IMR-90 (cell line): ENCODE measurements around the gene MCAM. TPM values are rescaled to one million over a fixed set of nuclear protein-coding genes. Genes with fewer than 3 reads are reported as not detected.

Source experiments
- ATAC-seq: fragments of 200-7000 bp; cut with Tn5 transposase; 2 replicates; pipeline ENCODE4 v1.9.1; 2020; ENCODE audit warnings: low read depth, mild to moderate bottlenecking, moderate library complexity
- BruUV-seq: library from RNA; stranded (reverse); fragments of 400-500 nt; replicated peaks from 2 replicates; lab custom pipeline; 2021; lab: Mats Ljungman, UMichigan
- CTCF ChIA-PET: fragments of 300-600 bp; formaldehyde crosslinking; extraction: SDS; loops from one replicate; lab custom pipeline; 2021; ENCODE audit warnings: antibody characterized with exemption; lab: Yijun Ruan, JAX
- POLR2A ChIA-PET: fragments of 300-600 bp; sonication (Branson Sonifier 250); formaldehyde crosslinking; loops from one replicate; lab custom pipeline; 2022; ENCODE audit warnings: antibody characterized with exemption; ENCODE audit not compliant: unreplicated experiment; lab: Charles Lee
- DNase-seq: peaks from one replicate; pipeline ENCODE4 v3.0.0; 2013
- H2AFZ ChIP-seq: replicated peaks from 2 replicates; pipeline ENCODE3; 2013; ENCODE audit warnings: low read length, mild to moderate bottlenecking; ENCODE audit not compliant: poor library complexity
- H2AK5ac ChIP-seq: 2 replicates; pipeline ENCODE4 v1.6.1; 2013; ENCODE audit warnings: low read depth, low read length, inconsistent platforms
- H2AK9ac ChIP-seq: replicated peaks from 2 replicates; pipeline ENCODE3; 2013; ENCODE audit warnings: mild to moderate bottlenecking, low read depth, low read length, moderate library complexity; ENCODE audit not compliant: poor library complexity
- H2BK120ac ChIP-seq: 2 replicates; pipeline ENCODE4 v1.6.1; 2013; ENCODE audit warnings: low read depth, low read length, inconsistent platforms
- H2BK15ac ChIP-seq: 3 replicates; pipeline ENCODE4 v1.6.1; 2013; ENCODE audit warnings: low read depth, low read length, inconsistent platforms
- H2BK20ac ChIP-seq: 2 replicates; pipeline ENCODE4 v1.6.1; 2013; ENCODE audit warnings: low read depth, mild to moderate bottlenecking, inconsistent platforms, low read length, moderate library complexity
- H2BK5ac ChIP-seq: 2 replicates; pipeline ENCODE4 v1.6.1; 2013; ENCODE audit warnings: mild to moderate bottlenecking, low read depth, low read length, inconsistent platforms; ENCODE audit not compliant: poor library complexity, severe bottlenecking
- H3K14ac ChIP-seq: replicated peaks from 2 replicates; pipeline ENCODE4 v1.6.1; 2013; ENCODE audit warnings: low read depth, low read length, inconsistent platforms
- H3K18ac ChIP-seq: 2 replicates; pipeline ENCODE4 v1.6.1; 2013; ENCODE audit warnings: low read depth, low read length, control low read depth
- H3K23ac ChIP-seq: 2 replicates; pipeline ENCODE4 v1.6.1; 2013; ENCODE audit warnings: low read depth, low read length, inconsistent platforms
- H3K27ac ChIP-seq: 2 replicates; pipeline ENCODE4 v1.5.1; 2013; ENCODE audit warnings: mild to moderate bottlenecking, control low read depth, low read length; ENCODE audit not compliant: insufficient read depth
- H3K27me3 ChIP-seq: 2 replicates; pipeline ENCODE4 v1.6.1; 2013; ENCODE audit warnings: low read length; ENCODE audit not compliant: control insufficient read depth, insufficient read depth
- H3K36me3 ChIP-seq: 2 replicates; pipeline ENCODE4 v1.6.1; 2013; ENCODE audit warnings: low read length, mixed read lengths; ENCODE audit not compliant: control insufficient read depth, insufficient read depth
- H3K4ac ChIP-seq: 2 replicates; pipeline ENCODE4 v1.6.1; 2013; ENCODE audit warnings: low read depth, low read length, inconsistent platforms
- H3K4me1 ChIP-seq: 2 replicates; pipeline ENCODE4 v1.6.1; 2013; ENCODE audit warnings: low read length, mixed read lengths; ENCODE audit not compliant: control insufficient read depth, insufficient read depth
- H3K4me2 ChIP-seq: 2 replicates; pipeline ENCODE4 v1.6.1; 2013; ENCODE audit warnings: low read depth, mild to moderate bottlenecking, control low read depth, low read length, moderate library complexity
- H3K4me3 ChIP-seq: 2 replicates; pipeline ENCODE4 v1.5.1; 2013; ENCODE audit warnings: low read depth, mild to moderate bottlenecking, control low read depth, low read length, moderate library complexity; ENCODE audit not compliant: insufficient read depth
- H3K56ac ChIP-seq: 2 replicates; pipeline ENCODE4 v1.6.1; 2013; ENCODE audit warnings: low read length, inconsistent platforms; ENCODE audit not compliant: insufficient read depth; ENCODE audit errors: extremely low read depth
- H3K79me1 ChIP-seq, 2 experiments: 2 replicates each; pipeline ENCODE4 v1.6.1; 2013; ENCODE audit warnings: low read length in 2 of 2, inconsistent platforms in 1 of 2, low read depth in 1 of 2
- H3K9ac ChIP-seq: 2 replicates; pipeline ENCODE4 v1.6.1; 2013; ENCODE audit warnings: low read depth, low read length, control low read depth
- H3K9me1 ChIP-seq: 2 replicates; pipeline ENCODE4 v1.6.1; 2013; ENCODE audit warnings: low read length, inconsistent platforms; ENCODE audit not compliant: insufficient read depth
- H3K9me3 ChIP-seq: 2 replicates; pipeline ENCODE4 v1.6.1; 2013; ENCODE audit warnings: low read length; ENCODE audit not compliant: control insufficient read depth, insufficient read depth
- H4K20me1 ChIP-seq: 2 replicates; pipeline ENCODE4 v1.6.1; 2013; ENCODE audit warnings: low read length, inconsistent platforms; ENCODE audit not compliant: insufficient read depth
- H4K5ac ChIP-seq: 2 replicates; pipeline ENCODE4 v1.6.1; 2013; ENCODE audit warnings: mild to moderate bottlenecking, low read depth, low read length, control low read depth
- H4K8ac ChIP-seq, 2 experiments: 2 replicates each; pipeline ENCODE4 v1.6.1; 2013; ENCODE audit warnings: low read depth in 2 of 2, low read length in 2 of 2, control low read depth in 1 of 2, inconsistent platforms in 1 of 2
- H4K91ac ChIP-seq: 2 replicates; pipeline ENCODE4 v1.6.1; 2013; ENCODE audit warnings: low read depth, low read length, inconsistent platforms; ENCODE audit not compliant: insufficient read depth
- BHLHE40 ChIP-seq: fragments of 150-350 bp; IDR thresholded peaks from 2 replicates; pipeline ENCODE4 v1.6.1; 2016; ENCODE audit warnings: mild to moderate bottlenecking, low read depth, low read length
- CEBPB ChIP-seq: IDR thresholded peaks from 2 replicates; pipeline ENCODE4 v1.6.1; 2012; ENCODE audit warnings: low read depth, low read length, improper control_type of control experiment
- CHD1 ChIP-seq: IDR thresholded peaks from 2 replicates; pipeline ENCODE4 v1.6.1; 2012; ENCODE audit warnings: low read depth, low read length, improper control_type of control experiment
- FOS ChIP-seq: fragments of 150-350 bp; IDR thresholded peaks from 2 replicates; pipeline ENCODE4 v1.6.1; 2016; ENCODE audit warnings: low read depth, low read length
- MAFK ChIP-seq: IDR thresholded peaks from 2 replicates; pipeline ENCODE4 v1.6.1; 2012; ENCODE audit warnings: low read depth, low read length, improper control_type of control experiment
- MAZ ChIP-seq: IDR thresholded peaks from 2 replicates; pipeline ENCODE4 v1.6.1; 2012; ENCODE audit warnings: low read depth, mild to moderate bottlenecking, low read length, improper control_type of control experiment, moderate library complexity, borderline replicate concordance
- MXI1 ChIP-seq: IDR thresholded peaks from 2 replicates; pipeline ENCODE4 v1.6.1; 2012; ENCODE audit warnings: low read depth, mild to moderate bottlenecking, low read length, moderate library complexity, borderline replicate concordance
- NFE2L2 ChIP-seq: fragments of 150-350 bp; IDR thresholded peaks from 2 replicates; pipeline ENCODE4 v1.6.1; 2016; ENCODE audit warnings: low read depth, mild to moderate bottlenecking, low read length
- POLR2A ChIP-seq: IDR thresholded peaks from 2 replicates; pipeline ENCODE4 v1.6.1; 2012; ENCODE audit warnings: mild to moderate bottlenecking, low read depth, low read length
- RAD21 ChIP-seq: IDR thresholded peaks from 2 replicates; pipeline ENCODE4 v1.6.1; 2012; ENCODE audit warnings: low read length, improper control_type of control experiment
- RCOR1 ChIP-seq: IDR thresholded peaks from 2 replicates; pipeline ENCODE4 v1.6.1; 2012; ENCODE audit warnings: mild to moderate bottlenecking, low read length, improper control_type of control experiment; ENCODE audit not compliant: insufficient replicate concordance
- RFX5 ChIP-seq: IDR thresholded peaks from 2 replicates; pipeline ENCODE4 v1.8.0; 2012; ENCODE audit warnings: low read depth, mild to moderate bottlenecking, low read length, moderate library complexity
- SMC3 ChIP-seq: fragments of 150-350 bp; IDR thresholded peaks from 2 replicates; pipeline ENCODE4 v1.6.1; 2016; ENCODE audit warnings: low read depth, mild to moderate bottlenecking, antibody characterized with exemption, low read length, moderate library complexity
- USF2 ChIP-seq: fragments of 150-350 bp; IDR thresholded peaks from 2 replicates; pipeline ENCODE4 v1.6.1; 2017; ENCODE audit warnings: mild to moderate bottlenecking, antibody characterized with exemption, low read length, low read depth
- WGBS, 2 experiments: methylation state at CpG; one replicate each; pipeline versions ENCODE4 v1.1.5 to v1.1.7; 2013; ENCODE audit warnings: missing lambda C conversion rate in 2 of 2; ENCODE audit not compliant: insufficient read length in 1 of 2; ENCODE audit errors: extremely low coverage in 2 of 2; 5-methylcytosine and 5-hydroxymethylcytosine counted together
- dilution Hi-C: fragments of 300-500 bp; cut with HindIII; formaldehyde crosslinking; loops from one replicate; pipeline ENCODE4 v1.14.3; 2018; ENCODE audit warnings: low sequenced_read_pairs; ENCODE audit not compliant: unreplicated experiment
- in situ Hi-C: fragments of 300-500 bp; cut with MboI; formaldehyde crosslinking; loops from 3 replicates; pipeline ENCODE4 v1.14.3; 2019; ENCODE audit warnings: low sequenced_read_pairs, inconsistent platforms, mixed read lengths
- intact Hi-C: fragments of 100-400 bp; cut with micrococcal nuclease; formaldehyde crosslinking; loops from 2 replicates; pipeline ENCODE4 v1.10.0; 2022
- polyA plus RNA-seq, 3 experiments: library from polyadenylated mRNA; depleted of rRNA; stranded (reverse); fragments of >200 nt; gene quantifications; 2 replicates each; pipeline ENCODE4 v1.2.3, GENCODE V29; 2012; ENCODE audit warnings: low replicate concordance in 1 of 3
- total RNA-seq: library from RNA; depleted of rRNA; stranded (reverse); fragments of >200 nt; gene quantifications from 2 replicates; pipeline ENCODE4 v1.2.3, GENCODE V29; 2012
- TF ChIP-seq, protein P1 (sequence below): conservative IDR thresholded peaks from 2 replicates; pipeline ENCODE4 v1.5.1; 2012; ENCODE audit warnings: mild to moderate bottlenecking, low read depth, low read length, improper control_type of control experiment
- TF ChIP-seq, protein P2 (sequence below): fragments of 150-350 bp; IDR thresholded peaks from 2 replicates; pipeline ENCODE4 v1.6.1; 2016; ENCODE audit warnings: low read depth, mild to moderate bottlenecking, low read length, moderate library complexity, borderline replicate concordance

Gene MCAM
- total and polyA plus RNA-seq, 2 of the 4 experiments (the other 2 are of a cell fraction) = 95.1 to 131 TPM

DNA sequence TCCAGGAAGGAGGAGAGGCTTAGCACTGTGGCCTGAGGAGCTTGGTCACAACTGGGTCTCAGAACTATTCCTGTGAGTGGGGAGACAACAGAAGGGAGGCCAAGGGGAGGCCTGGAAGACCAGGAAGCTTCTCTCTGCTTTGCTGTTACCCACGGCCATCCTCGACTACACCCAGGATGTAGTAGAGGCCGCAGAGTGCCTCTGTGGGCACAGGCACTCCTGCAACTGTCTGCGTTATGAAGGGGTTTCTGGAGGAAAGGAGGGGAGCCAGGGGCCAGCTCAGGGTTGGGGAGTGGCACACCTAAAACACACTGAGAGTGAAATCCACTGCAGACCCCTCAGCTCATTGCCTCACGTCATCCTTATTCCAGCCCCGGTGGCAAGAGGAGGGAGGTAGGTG lies 33.4 kb upstream of the MCAM start:
- Histone ChIP-seq H3K27ac (no peak overlapping the region), H2BK120ac (no peak overlapping the region), H3K27me3 (peaks cover 35% of the 10 kb centered on the region), H4K91ac (no peak overlapping the region), H3K9ac (no peak overlapping the region), H3K4me3 (no peak overlapping the region), H2AFZ (no peak overlapping the region), H3K9me1 (no peaks in the 10 kb centered on the region), H3K18ac (no peak overlapping the region), H3K4ac (no peak overlapping the region), H3K79me1 (no peaks in the 10 kb centered on the region), H3K56ac (no peak overlapping the region), H3K4me1 (no peaks in the 10 kb centered on the region), H2BK20ac (no peak overlapping the region), H2BK5ac (no peak overlapping the region), H3K36me3 (no peaks in the 10 kb centered on the region), H4K8ac (no peak overlapping the region), H2AK5ac (no peak overlapping the region), H3K9me3 (no peaks in the 10 kb centered on the region), H3K14ac (no peak overlapping the region), H2AK9ac (no peak overlapping the region), H4K5ac (no peak overlapping the region), H3K23ac (no peak overlapping the region), H4K20me1 (no peaks in the 10 kb centered on the region), H2BK15ac (no peak overlapping the region), H3K4me2 (no peak overlapping the region)
- intact Hi-C loops (no loop called here), in situ Hi-C loops (loop anchor here (25.0 kb wide), 1 partner anchor 762 kb away; no protein-coding TSS in a partner anchor), dilution Hi-C loops (no loop called here)
- TF ChIP-seq BHLHE40 (no peak), CEBPB (no peak), SMC3 (no peak), RAD21 (no peak), POLR2A (no peak), CHD1 (no peak), USF2 (no peak), MAZ (no peak), NFE2L2 (no peak), RCOR1 (no peak), MAFK (no peak), RFX5 (no peak), FOS (no peak), MXI1 (no peak)
- TF ChIP-seq, protein P1, sequence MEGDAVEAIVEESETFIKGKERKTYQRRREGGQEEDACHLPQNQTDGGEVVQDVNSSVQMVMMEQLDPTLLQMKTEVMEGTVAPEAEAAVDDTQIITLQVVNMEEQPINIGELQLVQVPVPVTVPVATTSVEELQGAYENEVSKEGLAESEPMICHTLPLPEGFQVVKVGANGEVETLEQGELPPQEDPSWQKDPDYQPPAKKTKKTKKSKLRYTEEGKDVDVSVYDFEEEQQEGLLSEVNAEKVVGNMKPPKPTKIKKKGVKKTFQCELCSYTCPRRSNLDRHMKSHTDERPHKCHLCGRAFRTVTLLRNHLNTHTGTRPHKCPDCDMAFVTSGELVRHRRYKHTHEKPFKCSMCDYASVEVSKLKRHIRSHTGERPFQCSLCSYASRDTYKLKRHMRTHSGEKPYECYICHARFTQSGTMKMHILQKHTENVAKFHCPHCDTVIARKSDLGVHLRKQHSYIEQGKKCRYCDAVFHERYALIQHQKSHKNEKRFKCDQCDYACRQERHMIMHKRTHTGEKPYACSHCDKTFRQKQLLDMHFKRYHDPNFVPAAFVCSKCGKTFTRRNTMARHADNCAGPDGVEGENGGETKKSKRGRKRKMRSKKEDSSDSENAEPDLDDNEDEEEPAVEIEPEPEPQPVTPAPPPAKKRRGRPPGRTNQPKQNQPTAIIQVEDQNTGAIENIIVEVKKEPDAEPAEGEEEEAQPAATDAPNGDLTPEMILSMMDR = no peak
- TF ChIP-seq, protein P2, sequence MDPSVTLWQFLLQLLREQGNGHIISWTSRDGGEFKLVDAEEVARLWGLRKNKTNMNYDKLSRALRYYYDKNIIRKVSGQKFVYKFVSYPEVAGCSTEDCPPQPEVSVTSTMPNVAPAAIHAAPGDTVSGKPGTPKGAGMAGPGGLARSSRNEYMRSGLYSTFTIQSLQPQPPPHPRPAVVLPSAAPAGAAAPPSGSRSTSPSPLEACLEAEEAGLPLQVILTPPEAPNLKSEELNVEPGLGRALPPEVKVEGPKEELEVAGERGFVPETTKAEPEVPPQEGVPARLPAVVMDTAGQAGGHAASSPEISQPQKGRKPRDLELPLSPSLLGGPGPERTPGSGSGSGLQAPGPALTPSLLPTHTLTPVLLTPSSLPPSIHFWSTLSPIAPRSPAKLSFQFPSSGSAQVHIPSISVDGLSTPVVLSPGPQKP = no peak
- ATAC-seq = no peak
- no peak for DNase-seq
- BruUV-seq = no TSS peak
- WGBS, 2 experiments = no CpG with 5 or more reads among the region's 6 CpGs
- POLR2A ChIA-PET = no interaction called here
- CTCF ChIA-PET = no interaction called here
